Neural progenitor cell (in vitro differentiated cells): Measurements from ENCODE around the gene ATP10A. TPM values are rescaled to one million over a fixed set of nuclear protein-coding genes. Genes with fewer than 3 reads are reported as not detected.

Source experiments
- DNase-seq: peaks from one replicate; pipeline ENCODE4 v3.0.0-alpha.2; 2016; ENCODE audit warnings: low spot score
- H2AFZ ChIP-seq: fragments of 200-600 bp; sonication (generic); replicated peaks from 2 replicates; pipeline ENCODE4 v1.6.1; 2016; ENCODE audit warnings: antibody characterized with exemption
- H3F3A ChIP-seq: fragments of 200-600 bp; sonication (generic); 2 replicates; pipeline ENCODE4 v1.6.1; 2016; ENCODE audit warnings: antibody characterized with exemption, low read depth
- H3K27ac ChIP-seq: fragments of 200-600 bp; sonication (generic); 2 replicates; pipeline ENCODE4 v1.5.1; 2016; ENCODE audit warnings: mild to moderate bottlenecking
- H3K27me3 ChIP-seq: fragments of 200-600 bp; sonication (generic); 2 replicates; pipeline ENCODE4 v1.6.1; 2016; ENCODE audit warnings: mild to moderate bottlenecking, moderate library complexity
- H3K36me3 ChIP-seq: fragments of 200-600 bp; sonication (generic); 2 replicates; pipeline ENCODE4 v1.5.1; 2016
- H3K4me1 ChIP-seq: fragments of 200-600 bp; sonication (generic); 2 replicates; pipeline ENCODE4 v1.6.1; 2016; ENCODE audit warnings: mixed run types
- H3K4me2 ChIP-seq: fragments of 200-600 bp; sonication (generic); 2 replicates; pipeline ENCODE4 v1.6.1; 2016
- H3K4me3 ChIP-seq: fragments of 200-600 bp; sonication (generic); 2 replicates; pipeline ENCODE4 v1.5.1; 2016
- H3K79me2 ChIP-seq: fragments of 200-600 bp; sonication (generic); 2 replicates; pipeline ENCODE4 v1.6.1; 2016; ENCODE audit warnings: low read depth
- H3K9ac ChIP-seq: fragments of 200-600 bp; sonication (generic); 2 replicates; pipeline ENCODE4 v1.6.1; 2016
- H3K9me3 ChIP-seq: fragments of 200-600 bp; sonication (generic); 2 replicates; pipeline ENCODE4 v1.5.1; 2016; ENCODE audit warnings: low read depth
- H4K20me1 ChIP-seq: fragments of 200-600 bp; sonication (generic); 2 replicates; pipeline ENCODE4 v1.6.1; 2016; ENCODE audit warnings: low read depth
- H3K27ac Mint-ChIP-seq: 3 replicates; pipeline ENCODE4 v1.8.0; 2021; ENCODE audit warnings: mixed read lengths
- H3K27me3 Mint-ChIP-seq: 2 replicates; pipeline ENCODE4 v1.8.0; 2022; ENCODE audit warnings: low read depth, mild to moderate bottlenecking, inconsistent platforms, moderate library complexity, mixed read lengths; ENCODE audit not compliant: insufficient read depth
- H3K36me3 Mint-ChIP-seq: 3 replicates; pipeline ENCODE4 v1.8.0; 2021; ENCODE audit warnings: mixed read lengths
- H3K4me1 Mint-ChIP-seq: 3 replicates; pipeline ENCODE4 v1.8.0; 2021; ENCODE audit warnings: mixed read lengths
- H3K4me3 Mint-ChIP-seq: 3 replicates; pipeline ENCODE4 v1.8.0; 2021; ENCODE audit warnings: mild to moderate bottlenecking, moderate library complexity, mixed read lengths
- H3K9me3 Mint-ChIP-seq: 3 replicates; pipeline ENCODE4 v1.8.0; 2020; ENCODE audit warnings: mixed read lengths
- EZH2 ChIP-seq: fragments of 200-600 bp; sonication (generic); IDR thresholded peaks from 2 replicates; pipeline ENCODE4 v1.6.1; 2017; ENCODE audit warnings: antibody characterized with exemption, mild to moderate bottlenecking, moderate library complexity
- EZH2phosphoT487 ChIP-seq: fragments of 200-600 bp; sonication (generic); IDR thresholded peaks from 2 replicates; pipeline ENCODE4 v1.6.1; 2017; ENCODE audit warnings: antibody characterized with exemption
- total RNA-seq: library from RNA; depleted of rRNA; stranded (reverse); fragments of >200 nt; gene quantifications from 2 replicates; pipeline ENCODE4 v1.2.3, GENCODE V29; 2015; ENCODE audit warnings: low replicate concordance
- TF ChIP-seq, protein P1 (sequence below): fragments of 200-600 bp; sonication (generic); IDR thresholded peaks from 2 replicates; pipeline ENCODE4 v1.5.1; 2017; ENCODE audit warnings: antibody characterized with exemption, mild to moderate bottlenecking

The ATP10A gene
- total RNA-seq, 1 donor from 2014 or later, result 0.32 TPM

DNA sequence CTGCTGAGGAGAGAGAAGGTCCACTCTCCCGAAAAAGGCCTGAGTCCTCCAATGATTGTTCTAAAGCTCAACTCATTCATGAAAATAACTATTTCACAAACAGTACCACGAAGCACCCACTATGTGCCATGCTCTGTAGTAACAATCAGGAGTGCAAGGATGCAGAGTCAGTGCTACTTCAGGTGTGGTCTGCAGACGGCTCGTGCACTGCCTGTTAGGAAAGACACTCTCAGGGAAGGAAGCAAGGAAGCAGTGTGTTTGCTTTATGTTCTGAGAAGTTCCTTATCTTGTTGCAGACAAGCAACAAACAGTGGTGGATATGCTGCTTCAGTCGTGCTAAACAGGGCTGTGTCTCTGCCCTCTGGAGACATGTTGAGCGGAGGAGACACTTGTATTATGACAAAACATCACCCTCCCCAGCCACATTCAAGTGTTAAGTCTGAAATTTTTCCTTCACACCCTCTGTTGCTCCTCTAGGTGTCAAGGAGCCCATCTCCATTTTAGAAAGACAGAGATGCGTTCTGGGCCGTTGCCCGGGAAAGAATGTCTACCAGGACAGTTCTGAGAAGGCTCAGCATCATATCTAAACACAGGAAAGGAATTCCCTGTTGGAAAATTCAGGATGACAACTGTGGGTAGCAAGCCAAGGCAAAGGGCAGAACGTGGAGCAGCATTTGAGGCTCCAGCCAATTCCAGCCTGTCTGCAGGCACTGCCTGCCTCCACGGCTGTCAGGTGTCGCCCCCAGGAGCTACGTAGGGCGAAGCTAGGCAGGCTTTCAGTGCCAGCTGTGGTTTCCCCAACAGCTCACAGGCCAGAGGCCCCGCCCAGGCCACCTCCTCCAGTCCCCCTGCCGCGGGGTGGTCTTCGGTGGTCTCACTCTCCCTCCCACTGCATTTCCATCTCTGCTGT lies 13.4 kb upstream of the ATP10A start:
- Mint-ChIP-seq H3K9me3 (no peaks in the 10 kb centered on the region), H3K4me3 (no peak overlapping the region), H3K27me3 (peaks cover 3% of the 10 kb centered on the region), H3K36me3 (no peaks in the 10 kb centered on the region), H3K27ac (no peak overlapping the region), H3K4me1 (peaks cover 4% of the 10 kb centered on the region)
- Histone ChIP-seq H3K4me2 (no peak overlapping the region), H3K9ac (no peak overlapping the region), H3K9me3 (no peaks in the 10 kb centered on the region), H3K27ac (no peak overlapping the region), H3K36me3 (no peaks in the 10 kb centered on the region), H3K79me2 (no peaks in the 10 kb centered on the region), H3K27me3 (no peaks in the 10 kb centered on the region), H3F3A (no peaks in the 10 kb centered on the region), H3K4me1 (no peaks in the 10 kb centered on the region), H2AFZ (no peak overlapping the region), H4K20me1 (no peaks in the 10 kb centered on the region), H3K4me3 (no peak overlapping the region)
- no peak for DNase-seq
- TF ChIP-seq EZH2phosphoT487 (no peak), EZH2 (no peak)
- TF ChIP-seq, protein P1, sequence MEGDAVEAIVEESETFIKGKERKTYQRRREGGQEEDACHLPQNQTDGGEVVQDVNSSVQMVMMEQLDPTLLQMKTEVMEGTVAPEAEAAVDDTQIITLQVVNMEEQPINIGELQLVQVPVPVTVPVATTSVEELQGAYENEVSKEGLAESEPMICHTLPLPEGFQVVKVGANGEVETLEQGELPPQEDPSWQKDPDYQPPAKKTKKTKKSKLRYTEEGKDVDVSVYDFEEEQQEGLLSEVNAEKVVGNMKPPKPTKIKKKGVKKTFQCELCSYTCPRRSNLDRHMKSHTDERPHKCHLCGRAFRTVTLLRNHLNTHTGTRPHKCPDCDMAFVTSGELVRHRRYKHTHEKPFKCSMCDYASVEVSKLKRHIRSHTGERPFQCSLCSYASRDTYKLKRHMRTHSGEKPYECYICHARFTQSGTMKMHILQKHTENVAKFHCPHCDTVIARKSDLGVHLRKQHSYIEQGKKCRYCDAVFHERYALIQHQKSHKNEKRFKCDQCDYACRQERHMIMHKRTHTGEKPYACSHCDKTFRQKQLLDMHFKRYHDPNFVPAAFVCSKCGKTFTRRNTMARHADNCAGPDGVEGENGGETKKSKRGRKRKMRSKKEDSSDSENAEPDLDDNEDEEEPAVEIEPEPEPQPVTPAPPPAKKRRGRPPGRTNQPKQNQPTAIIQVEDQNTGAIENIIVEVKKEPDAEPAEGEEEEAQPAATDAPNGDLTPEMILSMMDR, result no peak

DNA sequence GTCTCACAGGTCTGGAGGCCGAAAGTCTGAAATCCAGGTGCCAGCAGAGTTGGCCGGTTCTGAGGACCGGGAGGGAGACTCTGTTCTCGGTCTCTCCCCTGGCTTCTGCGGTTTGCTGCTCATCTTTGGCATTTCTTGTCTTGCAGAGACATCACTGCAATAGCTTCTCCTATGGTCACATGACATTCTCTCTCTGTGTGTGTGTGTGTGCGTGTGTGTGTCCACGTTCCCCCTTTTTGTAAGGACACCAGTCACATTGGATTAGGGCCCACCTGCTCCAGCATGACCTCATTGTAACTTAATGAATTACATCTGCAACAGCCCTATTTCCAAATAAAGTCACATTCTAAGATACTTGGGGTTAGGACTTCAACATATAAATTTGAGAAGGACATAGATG lies 12.4 kb upstream of the ATP10A start:
- H3K27me3 ChIP-seq, result no peaks in the 10 kb centered on the region
- TF ChIP-seq, protein P1, result no peak
- TF ChIP-seq EZH2phosphoT487 (no peak), EZH2 (no peak)
- H4K20me1 ChIP-seq, result no peaks in the 10 kb centered on the region
- Mint-ChIP-seq H3K27me3 (peaks cover 3% of the 10 kb centered on the region), H3K4me1 (peaks cover 4% of the 10 kb centered on the region), H3K27ac (no peak overlapping the region), H3K36me3 (no peaks in the 10 kb centered on the region), H3K9me3 (no peaks in the 10 kb centered on the region), H3K4me3 (no peak overlapping the region)
- H3K36me3 ChIP-seq, result no peaks in the 10 kb centered on the region
- H3K4me2 ChIP-seq, result no peak overlapping the region
- no peaks in the 10 kb centered on the region for H3K9me3 ChIP-seq
- no peak for DNase-seq
- no peaks in the 10 kb centered on the region for H3K4me1 ChIP-seq
- no peaks in the 10 kb centered on the region for H3F3A ChIP-seq
- H3K27ac ChIP-seq, result no peak overlapping the region
- no peak overlapping the region for H3K4me3 ChIP-seq
- H3K9ac ChIP-seq, result no peak overlapping the region
- H3K79me2 ChIP-seq, result no peaks in the 10 kb centered on the region
- no peak overlapping the region for H2AFZ ChIP-seq

DNA sequence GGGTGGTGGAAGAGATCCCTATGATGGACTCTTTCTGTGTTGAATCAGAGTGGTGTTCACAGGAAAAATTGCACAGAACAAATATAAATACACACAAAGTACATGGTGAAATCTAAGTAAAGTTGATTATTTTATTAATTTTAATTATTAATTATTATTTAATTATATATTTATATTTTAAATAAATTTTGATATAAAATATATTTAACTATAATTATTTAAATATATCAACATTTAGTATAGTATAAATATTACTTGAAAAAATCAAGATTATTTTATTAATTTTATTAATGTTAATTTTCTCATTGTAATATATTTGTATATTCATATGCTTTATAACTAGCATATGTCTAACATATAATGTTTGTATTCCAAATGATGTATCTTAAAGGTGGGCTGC lies 11.3 kb upstream of the ATP10A start:
- TF ChIP-seq EZH2 (no peak), EZH2phosphoT487 (no peak)
- TF ChIP-seq, protein P1, result no peak

More for the DNA sequence above, 11.3 kb upstream of the ATP10A start:
- no peaks in the 10 kb centered on the region for H3K9me3 Mint-ChIP-seq
- no peaks in the 10 kb centered on the region for H3F3A ChIP-seq
- no peak overlapping the region for H3K4me3 ChIP-seq
- H2AFZ ChIP-seq, result no peak overlapping the region
- DNase-seq, result no peak
- H4K20me1 ChIP-seq, result no peaks in the 10 kb centered on the region
- peaks cover 4% of the 10 kb centered on the region for H3K4me1 Mint-ChIP-seq
- H3K9me3 ChIP-seq, result no peaks in the 10 kb centered on the region
- H3K9ac ChIP-seq, result no peak overlapping the region
- no peaks in the 10 kb centered on the region for H3K4me1 ChIP-seq
- H3K4me2 ChIP-seq, result no peak overlapping the region
- H3K27me3 ChIP-seq, result no peaks in the 10 kb centered on the region
- no peaks in the 10 kb centered on the region for H3K36me3 ChIP-seq
- H3K27ac ChIP-seq, result no peak overlapping the region
- no peak overlapping the region for H3K4me3 Mint-ChIP-seq
- peaks cover 3% of the 10 kb centered on the region for H3K27me3 Mint-ChIP-seq
- no peak overlapping the region for H3K27ac Mint-ChIP-seq
- no peaks in the 10 kb centered on the region for H3K36me3 Mint-ChIP-seq
- H3K79me2 ChIP-seq, result no peaks in the 10 kb centered on the region
